GM23338 (cell line): ENCODE results near the gene FYN. TPM values are rescaled to one million over a fixed set of nuclear protein-coding genes. Genes with fewer than 3 reads are reported as not detected.
A peak's percentile ranks its signal among the peaks of the same experiment; 100 is the strongest.

Experiments
- ATAC-seq: fragments of 200-7000 bp; cut with Tn5 transposase; 3 replicates; pipeline ENCODE4 v1.9.1; 2020
- DNase-seq: peaks from one replicate; pipeline ENCODE4 v3.0.0-alpha.2; 2015; ENCODE audit warnings: low spot score
- H2AFZ ChIP-seq: fragments of 200-600 bp; sonication (generic); 2 replicates; pipeline ENCODE4 v1.8.0; 2016; ENCODE audit warnings: antibody characterized with exemption, mild to moderate bottlenecking, moderate library complexity
- H3F3A ChIP-seq: fragments of 200-600 bp; sonication (generic); replicated peaks from 2 replicates; pipeline ENCODE4 v1.8.0; 2017; ENCODE audit warnings: antibody characterized with exemption, mixed run types, low read depth
- H3K27ac ChIP-seq: fragments of 200-600 bp; sonication (generic); 2 replicates; pipeline ENCODE4 v1.6.1; 2016; ENCODE audit warnings: low read depth
- H3K27me3 ChIP-seq: fragments of 200-600 bp; sonication (generic); 2 replicates; pipeline ENCODE4 v1.8.0; 2016; ENCODE audit warnings: mild to moderate bottlenecking, mixed run types, moderate library complexity; ENCODE audit not compliant: insufficient read depth
- H3K36me3 ChIP-seq: fragments of 200-600 bp; sonication (generic); 2 replicates; pipeline ENCODE4 v1.8.0; 2016; ENCODE audit warnings: mild to moderate bottlenecking; ENCODE audit not compliant: insufficient read depth
- H3K4me1 ChIP-seq: fragments of 200-600 bp; sonication (generic); 2 replicates; pipeline ENCODE4 v1.8.0; 2016; ENCODE audit warnings: mild to moderate bottlenecking, moderate library complexity; ENCODE audit not compliant: insufficient read depth
- H3K4me2 ChIP-seq: fragments of 200-600 bp; sonication (generic); 2 replicates; pipeline ENCODE4 v1.7.1; 2017; ENCODE audit warnings: mixed run types
- H3K4me3 ChIP-seq: fragments of 200-600 bp; sonication (generic); 2 replicates; pipeline ENCODE4 v1.6.1; 2016; ENCODE audit warnings: mixed run types
- H3K79me2 ChIP-seq: fragments of 200-600 bp; sonication (generic); replicated peaks from 2 replicates; pipeline ENCODE4 v1.8.0; 2017; ENCODE audit warnings: mild to moderate bottlenecking; ENCODE audit not compliant: insufficient read depth
- H3K9me2 ChIP-seq: fragments of 200-600 bp; sonication (generic); 2 replicates; pipeline ENCODE4 v1.8.0; 2017; ENCODE audit not compliant: insufficient read depth
- H4K20me1 ChIP-seq: fragments of 200-600 bp; sonication (generic); replicated peaks from 2 replicates; pipeline ENCODE4 v1.8.0; 2017; ENCODE audit warnings: mild to moderate bottlenecking; ENCODE audit not compliant: insufficient read depth
- H3K27ac Mint-ChIP-seq: 2 replicates; pipeline ENCODE4 v1.8.0; 2020; ENCODE audit warnings: inconsistent platforms, mild to moderate bottlenecking, moderate library complexity, mixed read lengths
- H3K27me3 Mint-ChIP-seq: 3 replicates; pipeline ENCODE4 v1.8.0; 2022; ENCODE audit warnings: low read depth, mild to moderate bottlenecking, moderate library complexity, mixed read lengths, inconsistent platforms; ENCODE audit not compliant: insufficient read depth, poor library complexity
- H3K36me3 Mint-ChIP-seq: 3 replicates; pipeline ENCODE4 v1.8.0; 2021; ENCODE audit warnings: low read depth, mild to moderate bottlenecking, inconsistent platforms, moderate library complexity, mixed read lengths
- H3K4me1 Mint-ChIP-seq: 3 replicates; pipeline ENCODE4 v1.8.0; 2020; ENCODE audit warnings: mild to moderate bottlenecking, inconsistent platforms, mixed read lengths
- H3K4me3 Mint-ChIP-seq: 3 replicates; pipeline ENCODE4 v1.8.0; 2021; ENCODE audit warnings: moderate library complexity, mild to moderate bottlenecking, inconsistent platforms, mixed read lengths
- H3K9me3 Mint-ChIP-seq: 3 replicates; pipeline ENCODE4 v1.8.0; 2020; ENCODE audit warnings: moderate library complexity, mild to moderate bottlenecking, inconsistent platforms, mixed read lengths
- CREB1 ChIP-seq: fragments of 250-450 bp; sonication (Bioruptor Pico); IDR thresholded peaks from 2 replicates; pipeline ENCODE4 v1.5.0; 2020; ENCODE audit warnings: low read depth, mild to moderate bottlenecking, moderate library complexity
- EZH2phosphoT487 ChIP-seq: fragments of 200-600 bp; sonication (generic); IDR thresholded peaks from one replicate; pipeline ENCODE4 v1.8.1; 2018; ENCODE audit warnings: antibody characterized with exemption; ENCODE audit not compliant: unreplicated experiment
- STAT1 ChIP-seq: IDR thresholded peaks from one replicate; pipeline ENCODE4 v1.6.1; 2016; ENCODE audit warnings: antibody characterized with exemption; ENCODE audit not compliant: unreplicated experiment
- ZNF331 ChIP-seq: fragments of 250-450 bp; sonication (Bioruptor Pico); IDR thresholded peaks from 2 replicates; pipeline ENCODE4 v1.5.0; 2020; ENCODE audit warnings: low read depth, mild to moderate bottlenecking, moderate library complexity
- polyA plus RNA-seq: library from polyadenylated mRNA; unstranded; fragments of >200 nt; fragmentation: Nextera tagmentation; extraction: Ambion mirVana; gene quantifications from 2 replicates; pipeline ENCODE4 v1.2.1, GENCODE V29; 2016
- total RNA-seq: library from RNA; depleted of rRNA; stranded (reverse); fragments of >200 nt; shearing (Covaris generic); gene quantifications from 2 replicates; pipeline ENCODE4 v1.2.3, GENCODE V29; 2014
- TF ChIP-seq, protein P1 (sequence below): fragments of 250-450 bp; sonication (Bioruptor Pico); IDR thresholded peaks from 2 replicates; pipeline ENCODE4 v1.5.0; 2020; ENCODE audit warnings: mild to moderate bottlenecking, moderate library complexity
- TF ChIP-seq, protein P2 (sequence below): IDR thresholded peaks from 2 replicates; pipeline ENCODE4 v1.6.1; 2016; ENCODE audit warnings: antibody characterized with exemption

Gene FYN
- total and polyA plus RNA-seq, 2 experiments from 2014 or later: 46.8 to 143 TPM

DNA sequence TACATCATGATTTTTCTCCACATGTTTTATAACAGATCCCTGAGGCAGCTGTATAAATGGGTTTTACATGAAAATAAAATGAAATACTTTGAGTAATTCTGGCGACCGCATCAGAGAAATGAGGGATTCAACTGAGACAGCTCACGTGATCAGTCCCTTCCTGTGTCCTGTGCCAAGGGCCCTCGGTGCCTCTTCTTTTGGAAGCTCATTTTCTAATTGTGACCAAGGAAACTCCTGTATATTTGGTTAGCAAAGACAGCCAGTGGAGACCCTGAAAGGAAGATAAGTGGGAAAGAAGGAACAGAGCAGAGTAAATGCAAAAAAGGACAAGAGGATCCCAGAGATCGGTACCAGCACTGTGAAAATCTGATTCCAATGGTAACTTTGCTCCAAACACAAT is 129.9 kb downstream of the FYN start:
- peak overlapping the region; percentile 57 for H3K27ac Mint-ChIP-seq
- H3F3A ChIP-seq: no peaks in the 10 kb centered on the region

More for the DNA sequence above, 129.9 kb downstream of the FYN start:
- peaks cover 24% of the 10 kb centered on the region for H3K4me1 ChIP-seq
- H3K9me2 ChIP-seq: no peaks in the 10 kb centered on the region
- H3K79me2 ChIP-seq: 0 out of 2 replicates have a peak, but pooled peaks cover 2% of the 10 kb centered on the region
- Mint-ChIP-seq H3K9me3 (no peaks in the 10 kb centered on the region), H3K4me3 (no peak overlapping the region), H3K4me1 (peaks cover 39% of the 10 kb centered on the region), H3K36me3 (peaks cover 15% of the 10 kb centered on the region; the same call in 2 of the 3 replicates), H3K27me3 (peaks cover 2% of the 10 kb centered on the region)
- no peak for ATAC-seq
- no peak for DNase-seq
- H3K36me3 ChIP-seq: no peaks in the 10 kb centered on the region
- no peak overlapping the region for H2AFZ ChIP-seq
- no peak overlapping the region for H3K4me2 ChIP-seq
- TF ChIP-seq STAT1 (no peak), CREB1 (CRISPR knock-in tag) (no peak), EZH2phosphoT487 (no peak), ZNF331 (CRISPR knock-in tag) (no peak)
- TF ChIP-seq, protein P1, sequence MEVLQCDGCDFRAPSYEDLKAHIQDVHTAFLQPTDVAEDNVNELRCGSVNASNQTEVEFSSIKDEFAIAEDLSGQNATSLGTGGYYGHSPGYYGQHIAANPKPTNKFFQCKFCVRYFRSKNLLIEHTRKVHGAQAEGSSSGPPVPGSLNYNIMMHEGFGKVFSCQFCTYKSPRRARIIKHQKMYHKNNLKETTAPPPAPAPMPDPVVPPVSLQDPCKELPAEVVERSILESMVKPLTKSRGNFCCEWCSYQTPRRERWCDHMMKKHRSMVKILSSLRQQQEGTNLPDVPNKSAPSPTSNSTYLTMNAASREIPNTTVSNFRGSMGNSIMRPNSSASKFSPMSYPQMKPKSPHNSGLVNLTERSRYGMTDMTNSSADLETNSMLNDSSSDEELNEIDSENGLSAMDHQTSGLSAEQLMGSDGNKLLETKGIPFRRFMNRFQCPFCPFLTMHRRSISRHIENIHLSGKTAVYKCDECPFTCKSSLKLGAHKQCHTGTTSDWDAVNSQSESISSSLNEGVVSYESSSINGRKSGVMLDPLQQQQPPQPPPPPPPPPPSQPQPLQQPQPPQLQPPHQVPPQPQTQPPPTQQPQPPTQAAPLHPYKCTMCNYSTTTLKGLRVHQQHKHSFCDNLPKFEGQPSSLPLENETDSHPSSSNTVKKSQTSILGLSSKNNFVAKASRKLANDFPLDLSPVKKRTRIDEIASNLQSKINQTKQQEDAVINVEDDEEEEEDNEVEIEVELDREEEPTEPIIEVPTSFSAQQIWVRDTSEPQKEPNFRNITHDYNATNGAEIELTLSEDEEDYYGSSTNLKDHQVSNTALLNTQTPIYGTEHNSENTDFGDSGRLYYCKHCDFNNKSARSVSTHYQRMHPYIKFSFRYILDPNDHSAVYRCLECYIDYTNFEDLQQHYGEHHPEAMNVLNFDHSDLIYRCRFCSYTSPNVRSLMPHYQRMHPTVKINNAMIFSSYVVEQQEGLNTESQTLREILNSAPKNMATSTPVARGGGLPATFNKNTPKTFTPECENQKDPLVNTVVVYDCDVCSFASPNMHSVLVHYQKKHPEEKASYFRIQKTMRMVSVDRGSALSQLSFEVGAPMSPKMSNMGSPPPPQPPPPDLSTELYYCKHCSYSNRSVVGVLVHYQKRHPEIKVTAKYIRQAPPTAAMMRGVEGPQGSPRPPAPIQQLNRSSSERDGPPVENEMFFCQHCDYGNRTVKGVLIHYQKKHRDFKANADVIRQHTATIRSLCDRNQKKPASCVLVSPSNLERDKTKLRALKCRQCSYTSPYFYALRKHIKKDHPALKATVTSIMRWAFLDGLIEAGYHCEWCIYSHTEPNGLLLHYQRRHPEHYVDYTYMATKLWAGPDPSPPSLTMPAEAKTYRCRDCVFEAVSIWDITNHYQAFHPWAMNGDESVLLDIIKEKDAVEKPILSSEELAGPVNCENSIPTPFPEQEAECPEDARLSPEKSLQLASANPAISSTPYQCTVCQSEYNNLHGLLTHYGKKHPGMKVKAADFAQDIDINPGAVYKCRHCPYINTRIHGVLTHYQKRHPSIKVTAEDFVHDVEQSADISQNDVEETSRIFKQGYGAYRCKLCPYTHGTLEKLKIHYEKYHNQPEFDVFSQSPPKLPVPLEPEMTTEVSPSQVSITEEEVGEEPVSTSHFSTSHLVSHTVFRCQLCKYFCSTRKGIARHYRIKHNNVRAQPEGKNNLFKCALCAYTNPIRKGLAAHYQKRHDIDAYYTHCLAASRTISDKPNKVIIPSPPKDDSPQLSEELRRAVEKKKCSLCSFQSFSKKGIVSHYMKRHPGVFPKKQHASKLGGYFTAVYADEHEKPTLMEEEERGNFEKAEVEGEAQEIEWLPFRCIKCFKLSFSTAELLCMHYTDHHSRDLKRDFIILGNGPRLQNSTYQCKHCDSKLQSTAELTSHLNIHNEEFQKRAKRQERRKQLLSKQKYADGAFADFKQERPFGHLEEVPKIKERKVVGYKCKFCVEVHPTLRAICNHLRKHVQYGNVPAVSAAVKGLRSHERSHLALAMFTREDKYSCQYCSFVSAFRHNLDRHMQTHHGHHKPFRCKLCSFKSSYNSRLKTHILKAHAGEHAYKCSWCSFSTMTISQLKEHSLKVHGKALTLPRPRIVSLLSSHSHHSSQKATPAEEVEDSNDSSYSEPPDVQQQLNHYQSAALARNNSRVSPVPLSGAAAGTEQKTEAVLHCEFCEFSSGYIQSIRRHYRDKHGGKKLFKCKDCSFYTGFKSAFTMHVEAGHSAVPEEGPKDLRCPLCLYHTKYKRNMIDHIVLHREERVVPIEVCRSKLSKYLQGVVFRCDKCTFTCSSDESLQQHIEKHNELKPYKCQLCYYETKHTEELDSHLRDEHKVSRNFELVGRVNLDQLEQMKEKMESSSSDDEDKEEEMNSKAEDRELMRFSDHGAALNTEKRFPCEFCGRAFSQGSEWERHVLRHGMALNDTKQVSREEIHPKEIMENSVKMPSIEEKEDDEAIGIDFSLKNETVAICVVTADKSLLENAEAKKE (CRISPR knock-in tag): no peak
- TF ChIP-seq, protein P2, sequence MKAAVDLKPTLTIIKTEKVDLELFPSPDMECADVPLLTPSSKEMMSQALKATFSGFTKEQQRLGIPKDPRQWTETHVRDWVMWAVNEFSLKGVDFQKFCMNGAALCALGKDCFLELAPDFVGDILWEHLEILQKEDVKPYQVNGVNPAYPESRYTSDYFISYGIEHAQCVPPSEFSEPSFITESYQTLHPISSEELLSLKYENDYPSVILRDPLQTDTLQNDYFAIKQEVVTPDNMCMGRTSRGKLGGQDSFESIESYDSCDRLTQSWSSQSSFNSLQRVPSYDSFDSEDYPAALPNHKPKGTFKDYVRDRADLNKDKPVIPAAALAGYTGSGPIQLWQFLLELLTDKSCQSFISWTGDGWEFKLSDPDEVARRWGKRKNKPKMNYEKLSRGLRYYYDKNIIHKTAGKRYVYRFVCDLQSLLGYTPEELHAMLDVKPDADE: no peak
- no peak overlapping the region for H3K27ac ChIP-seq
- H3K27me3 ChIP-seq: no peaks in the 10 kb centered on the region
- H4K20me1 ChIP-seq: no peaks in the 10 kb centered on the region
- H3K4me3 ChIP-seq: no peak overlapping the region
